ENCODE results near the gene TMPO.
"Not testable (repeated sequence)": the region's sequence is repeated elsewhere in the genome, so short reads cannot be mapped to it uniquely, and the experiment has no call there.

Gene TMPO

DNA sequence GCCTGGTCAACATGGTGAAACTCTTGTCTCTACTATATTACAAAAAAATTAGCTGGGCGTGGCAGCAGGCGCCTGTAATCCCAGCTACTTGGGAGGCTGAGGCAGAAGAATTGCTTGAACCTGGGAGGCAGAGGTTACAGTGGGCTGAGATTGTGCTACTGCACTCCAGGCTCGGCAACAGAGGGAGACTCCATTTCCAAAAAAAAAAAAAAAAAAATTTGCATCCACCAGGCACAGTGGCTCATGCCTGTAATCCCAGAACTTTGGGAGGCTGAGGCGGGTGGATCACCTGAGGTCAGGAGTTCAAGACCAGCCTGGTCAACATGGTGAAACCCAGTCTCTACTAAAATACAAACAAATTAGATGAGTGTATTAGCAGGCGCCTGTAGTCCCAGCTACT, 3.6 kb upstream of the TMPO start:
- DNase-seq = not testable (repeated sequence)

DNA sequence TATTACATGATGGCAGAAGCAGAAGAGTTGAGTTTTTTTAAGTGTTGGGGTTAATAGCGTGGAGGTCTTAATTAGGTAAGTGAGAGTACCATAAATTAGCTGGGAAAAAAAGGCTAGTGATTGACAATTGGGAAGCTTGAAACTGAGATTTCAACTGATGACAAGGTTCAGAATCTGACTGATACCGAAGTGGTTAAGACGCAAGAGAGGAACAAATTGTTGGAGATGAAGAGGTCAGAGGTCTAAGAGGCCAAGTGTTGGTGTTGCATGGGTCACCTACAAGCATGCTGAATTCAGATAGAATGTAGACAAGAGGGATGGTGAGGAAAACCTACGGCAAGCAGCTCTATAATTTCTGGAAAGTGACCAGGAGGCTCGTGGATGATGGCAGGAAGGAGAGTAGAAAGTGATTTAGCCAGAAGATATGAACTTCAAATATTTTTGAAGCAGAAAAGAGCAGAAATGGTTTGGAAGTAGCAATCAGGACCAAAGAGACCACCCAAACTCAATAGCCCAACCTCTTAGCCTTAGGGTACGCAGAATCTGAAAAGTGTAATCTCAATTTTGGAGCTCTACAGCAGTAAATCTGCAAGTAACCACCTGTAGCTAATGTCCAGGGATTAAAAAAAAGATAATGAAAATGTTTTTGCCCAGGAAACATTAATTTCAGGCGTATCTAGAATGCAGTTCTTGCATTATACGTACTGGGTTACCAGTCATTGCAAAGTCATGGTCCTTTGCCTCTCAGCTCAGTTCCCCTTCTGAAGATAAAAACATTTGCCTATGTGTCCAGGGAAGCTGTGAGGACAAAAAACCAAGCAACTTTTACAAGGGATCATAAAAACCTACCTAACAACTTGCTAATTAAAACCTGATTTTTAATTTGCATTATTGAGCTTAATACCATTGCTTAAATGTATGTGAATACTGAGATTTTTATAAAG, 1.7 kb upstream of the TMPO start:
- no peak for DNase-seq

DNA sequence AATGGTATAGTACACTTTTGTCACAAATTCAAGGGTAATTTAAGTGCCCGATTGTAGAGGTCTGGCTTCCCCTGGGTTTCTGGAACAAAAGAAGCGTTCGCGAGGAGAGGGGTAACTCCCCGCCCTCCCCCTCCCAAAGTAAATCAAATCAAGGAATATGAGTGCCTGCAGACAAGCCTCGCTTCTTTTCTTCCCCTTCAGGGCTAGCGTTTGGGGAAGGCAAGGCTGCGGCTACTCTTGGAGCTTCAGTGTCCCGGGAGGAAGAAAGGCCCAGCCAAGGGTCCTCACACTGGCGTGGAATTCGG, 456 bp upstream of the TMPO start:
- DNase-seq = peak in 2 of 56 donors; percentile 59 to 71

DNA sequence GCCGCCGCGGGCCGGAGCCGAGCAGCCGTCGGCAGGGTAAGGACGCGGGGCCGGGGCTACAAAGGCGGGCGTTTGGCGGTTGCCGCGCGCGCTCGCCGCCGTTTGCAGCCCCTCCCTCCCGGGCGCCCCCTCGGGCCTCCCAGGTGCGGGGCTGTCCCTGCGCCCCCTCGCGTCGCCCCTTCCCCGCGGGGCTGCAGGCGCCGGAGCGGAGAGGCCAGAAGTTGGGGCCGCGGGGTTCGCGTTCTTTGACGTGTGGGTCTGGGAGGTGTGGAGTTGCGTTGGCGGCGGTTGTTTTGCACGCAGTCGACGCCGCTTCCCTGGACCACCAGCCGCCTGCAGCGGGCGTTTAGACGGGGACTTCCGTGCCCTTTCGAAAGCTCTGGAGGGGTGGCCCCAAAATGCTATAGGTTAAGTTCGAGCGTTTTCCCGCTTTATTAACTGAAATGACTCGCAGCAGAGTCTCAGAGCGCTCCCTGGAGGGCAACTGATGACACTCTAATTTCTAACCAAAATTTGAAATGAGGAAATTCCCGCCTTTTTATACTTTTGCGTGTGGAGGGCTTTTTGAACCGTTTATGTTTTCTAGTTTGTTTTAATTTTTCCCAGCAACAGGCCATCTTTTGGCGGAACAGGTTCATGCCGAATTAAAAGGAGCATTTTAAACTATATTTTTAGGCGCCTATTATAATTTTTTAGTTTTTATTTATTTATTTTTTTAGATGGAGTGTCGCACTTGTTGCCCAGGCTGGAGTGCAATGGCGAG, 902 bp downstream of the TMPO start:
- peak in 51 of 56 donors; percentile 11 to 78 (median 47) for DNase-seq

DNA sequence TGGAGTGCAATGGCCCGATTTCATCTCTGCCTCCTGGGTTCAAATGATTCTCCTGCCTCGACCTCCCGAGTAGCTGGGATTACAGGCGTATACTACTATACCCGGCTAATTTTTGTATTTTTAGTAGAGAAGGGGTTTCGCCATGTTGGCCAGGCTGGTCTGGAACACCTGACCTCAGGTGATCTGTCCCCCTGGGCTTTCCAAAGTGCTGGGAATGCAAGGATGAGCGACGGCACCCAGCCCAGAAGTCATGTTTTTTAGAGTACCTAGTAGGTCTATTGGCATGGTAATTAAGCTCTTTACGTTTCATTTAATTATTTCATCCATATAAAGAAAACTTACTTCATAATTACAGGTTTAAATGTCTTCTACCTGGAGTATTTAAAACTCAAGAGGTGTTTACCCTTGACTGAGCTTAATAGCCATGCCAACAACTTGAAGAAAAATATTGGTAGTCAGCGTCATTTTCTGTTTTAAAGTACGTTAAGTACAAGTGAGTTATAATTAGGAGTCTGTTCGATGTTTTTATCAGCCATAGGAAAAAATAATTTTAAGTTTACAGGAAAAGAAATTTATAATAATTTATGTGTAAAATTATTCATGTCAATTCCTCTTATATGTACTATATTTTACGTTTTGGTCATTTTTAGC, 4.0 kb downstream of the TMPO start:
- DNase-seq = no peak

DNA sequence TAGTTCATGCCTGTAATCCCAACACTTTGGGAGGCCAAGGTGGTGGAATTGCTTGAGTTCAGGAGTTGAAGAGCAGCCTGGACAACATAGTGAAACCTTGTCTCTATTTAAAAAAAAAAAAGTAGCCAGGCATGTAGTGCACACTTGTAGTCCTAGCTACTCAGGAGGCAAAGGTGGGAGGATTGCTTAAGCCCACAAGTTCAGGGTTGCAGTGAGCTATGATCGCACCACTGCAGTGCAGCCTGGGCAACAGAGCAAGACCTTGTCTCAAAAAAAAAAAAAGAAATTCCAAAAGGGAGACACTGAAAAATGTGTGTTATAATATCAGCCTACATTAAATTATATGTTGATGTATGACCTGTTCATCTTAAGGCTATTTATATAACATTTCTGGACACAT, 14.7 kb downstream of the TMPO start:
- no peak for DNase-seq

DNA sequence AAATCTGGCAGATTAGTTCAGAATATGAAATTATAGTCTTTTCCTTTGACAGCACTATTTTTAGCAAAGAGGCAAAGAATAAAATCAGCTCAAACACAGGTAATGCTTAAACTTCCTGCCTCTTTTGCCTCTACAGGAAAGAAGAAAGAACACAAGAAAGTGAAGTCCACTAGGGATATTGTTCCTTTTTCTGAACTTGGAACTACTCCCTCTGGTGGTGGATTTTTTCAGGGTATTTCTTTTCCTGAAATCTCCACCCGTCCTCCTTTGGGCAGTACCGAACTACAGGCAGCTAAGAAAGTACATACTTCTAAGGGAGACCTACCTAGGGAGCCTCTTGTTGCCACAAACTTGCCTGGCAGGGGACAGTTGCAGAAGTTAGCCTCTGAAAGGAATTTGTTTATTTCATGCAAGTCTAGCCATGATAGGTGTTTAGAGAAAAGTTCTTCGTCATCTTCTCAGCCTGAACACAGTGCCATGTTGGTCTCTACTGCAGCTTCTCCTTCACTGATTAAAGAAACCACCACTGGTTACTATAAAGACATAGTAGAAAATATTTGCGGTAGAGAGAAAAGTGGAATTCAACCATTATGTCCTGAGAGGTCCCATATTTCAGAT, 17.4 kb downstream of the TMPO start:
- DNase-seq = no peak

DNA sequence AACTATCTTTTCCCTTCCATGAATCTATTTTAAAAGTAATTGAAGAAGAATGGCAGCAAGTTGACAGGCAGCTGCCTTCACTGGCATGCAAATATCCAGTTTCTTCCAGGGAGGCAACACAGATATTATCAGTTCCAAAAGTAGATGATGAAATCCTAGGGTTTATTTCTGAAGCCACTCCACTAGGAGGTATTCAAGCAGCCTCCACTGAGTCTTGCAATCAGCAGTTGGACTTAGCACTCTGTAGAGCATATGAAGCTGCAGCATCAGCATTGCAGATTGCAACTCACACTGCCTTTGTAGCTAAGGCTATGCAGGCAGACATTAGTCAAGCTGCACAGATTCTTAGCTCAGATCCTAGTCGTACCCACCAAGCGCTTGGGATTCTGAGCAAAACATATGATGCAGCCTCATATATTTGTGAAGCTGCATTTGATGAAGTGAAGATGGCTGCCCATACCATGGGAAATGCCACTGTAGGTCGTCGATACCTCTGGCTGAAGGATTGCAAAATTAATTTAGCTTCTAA, 18.4 kb downstream of the TMPO start:
- DNase-seq = no peak

DNA sequence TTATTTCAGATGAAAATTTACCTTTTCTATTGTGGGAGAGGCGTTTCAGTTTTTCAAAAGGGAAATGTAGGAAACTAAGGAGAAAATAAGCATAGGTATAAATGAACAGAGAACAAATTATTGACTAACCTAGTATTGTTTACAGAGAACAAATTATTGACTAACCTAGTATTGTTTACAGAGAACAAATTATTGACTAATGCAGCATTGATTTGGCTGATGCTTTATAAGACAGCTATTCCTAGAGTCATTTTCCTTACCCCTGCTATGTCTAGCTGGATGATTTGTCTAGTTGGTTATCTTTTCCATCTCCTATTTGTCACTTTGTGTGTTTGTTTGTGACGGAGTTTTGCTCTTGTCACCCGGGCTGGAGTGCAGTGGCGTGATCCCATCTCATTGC, 22.6 kb downstream of the TMPO start:
- no peak for DNase-seq

DNA sequence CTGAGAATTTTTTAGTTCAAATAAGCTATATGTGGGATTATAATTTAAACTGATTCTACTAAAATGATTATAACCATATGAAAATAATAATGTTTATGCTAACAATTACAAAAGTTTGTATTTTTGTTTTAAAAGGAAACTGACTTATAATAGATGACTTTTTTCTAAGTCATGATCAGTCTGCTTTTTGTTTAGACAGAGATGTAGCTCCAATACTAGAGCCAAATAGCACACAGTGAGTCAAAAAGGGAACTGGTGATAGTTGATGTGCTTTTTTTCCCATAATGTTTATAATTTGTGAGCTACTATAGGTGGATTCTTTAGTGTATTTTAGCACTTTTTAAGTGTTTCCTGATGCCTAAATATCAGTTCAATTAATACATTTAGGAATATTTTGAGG, 28.3 kb downstream of the TMPO start:
- no peak for DNase-seq

DNA sequence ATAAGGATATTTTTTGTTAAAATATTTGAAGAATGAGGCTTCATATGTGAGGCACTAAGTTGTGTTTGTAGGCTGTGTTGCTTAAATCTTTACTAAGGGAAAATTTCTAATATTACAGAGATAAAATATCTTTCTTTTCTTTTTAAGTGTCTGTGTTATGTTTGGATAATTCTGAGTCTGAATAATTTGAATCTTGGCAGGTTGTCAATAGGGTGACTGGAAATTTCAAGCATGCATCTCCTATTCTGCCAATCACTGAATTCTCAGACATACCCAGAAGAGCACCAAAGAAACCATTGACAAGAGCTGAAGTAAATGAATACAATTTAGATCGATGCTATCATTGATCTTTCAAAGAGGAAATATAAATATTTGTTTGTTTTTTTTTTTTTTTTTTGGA, 29.4 kb downstream of the TMPO start:
- no peak for DNase-seq

DNA sequence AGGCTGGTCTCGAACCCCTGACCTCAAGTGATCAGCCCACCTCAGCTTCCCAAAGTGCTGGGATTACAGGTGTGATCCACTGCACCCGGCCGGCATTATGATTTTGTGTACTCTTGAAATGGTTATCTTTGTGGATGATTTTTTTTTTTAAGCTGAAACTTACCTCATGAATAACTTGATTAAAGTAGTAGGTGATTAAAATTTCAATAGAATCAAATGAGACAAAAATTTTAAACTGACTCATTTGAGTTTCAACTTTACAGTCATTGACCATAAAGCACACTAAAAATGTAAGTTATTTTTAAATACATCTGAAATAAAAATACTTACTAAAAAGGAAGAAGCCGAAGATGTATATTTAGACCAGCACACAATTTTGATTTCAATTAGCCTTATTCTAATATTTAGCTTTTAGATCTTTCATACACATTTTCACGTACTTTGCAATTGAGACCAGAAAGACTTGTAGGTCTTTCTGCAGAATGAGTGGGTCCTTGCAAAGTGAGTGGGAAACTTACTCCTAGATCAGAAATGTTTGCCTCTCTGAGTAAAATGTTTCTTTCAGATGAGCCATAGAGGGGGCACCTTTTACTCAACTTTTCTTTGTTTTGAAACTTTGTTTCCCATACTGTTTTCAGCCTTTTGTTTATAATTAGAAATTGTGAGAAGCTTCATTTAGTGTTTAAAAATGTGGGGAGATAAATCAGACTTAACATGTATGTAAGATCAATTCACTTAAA, 34.2 kb downstream of the TMPO start:
- no peak for DNase-seq

DNA sequence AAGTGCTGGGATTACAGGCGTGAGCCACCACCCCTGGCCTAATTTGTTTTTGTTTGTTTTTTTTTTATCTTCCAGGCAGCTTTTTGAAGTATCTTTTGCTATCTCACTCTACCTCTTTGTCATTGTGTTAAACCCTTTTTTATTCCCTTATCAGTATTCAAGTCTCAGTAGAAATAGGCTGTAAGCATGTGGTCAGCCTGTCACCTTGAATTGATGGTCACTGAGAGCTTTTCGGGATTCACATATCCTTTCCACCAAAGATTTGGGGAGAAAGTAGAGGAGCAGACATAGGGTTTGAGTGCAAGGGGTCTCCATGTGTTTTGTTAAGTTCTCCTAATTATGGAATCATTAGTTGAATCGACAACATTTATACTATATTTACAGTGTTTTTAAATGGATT, 36.4 kb downstream of the TMPO start:
- DNase-seq = no peak

DNA sequence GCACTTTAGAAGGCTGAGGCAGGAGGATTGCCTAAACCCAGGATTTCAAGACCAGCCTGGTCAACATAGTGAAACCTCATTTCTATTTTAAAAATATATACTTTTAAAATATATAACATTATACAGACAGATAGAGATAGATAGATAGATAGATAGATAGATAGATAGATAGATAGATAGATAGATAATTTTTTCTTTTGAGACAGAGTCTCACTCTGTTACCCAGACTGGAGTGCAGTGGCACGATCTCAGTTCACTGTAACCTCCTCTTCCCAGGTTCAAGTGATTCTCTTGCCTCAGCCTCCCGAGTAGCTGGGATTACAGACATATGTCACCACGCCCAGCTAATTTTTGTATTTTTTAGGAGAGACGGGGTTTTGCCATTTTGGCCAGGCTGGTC, 42.7 kb downstream of the TMPO start:
- not testable (repeated sequence) for DNase-seq

DNA sequence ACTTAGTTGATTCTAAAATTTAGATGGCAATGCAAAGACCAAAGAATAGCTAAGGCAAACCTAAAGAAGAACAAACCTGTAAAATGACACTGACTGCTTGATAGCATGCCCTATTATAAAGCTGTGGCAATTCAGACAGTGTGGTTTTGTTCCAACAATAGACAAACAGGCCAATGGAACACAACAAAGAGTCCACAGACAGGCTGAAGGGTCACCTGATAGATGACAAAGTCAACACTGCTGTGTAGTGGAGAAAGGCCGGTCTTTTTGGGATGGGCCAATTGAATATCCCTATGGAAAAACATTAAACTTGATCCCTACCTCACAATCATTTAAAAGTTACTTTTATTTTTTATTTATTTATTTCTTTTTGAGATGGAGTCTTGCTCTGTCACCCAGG, 44.3 kb downstream of the TMPO start:
- DNase-seq = peak in 27 of 56 donors; percentile 1 to 71 (median 23)

DNA sequence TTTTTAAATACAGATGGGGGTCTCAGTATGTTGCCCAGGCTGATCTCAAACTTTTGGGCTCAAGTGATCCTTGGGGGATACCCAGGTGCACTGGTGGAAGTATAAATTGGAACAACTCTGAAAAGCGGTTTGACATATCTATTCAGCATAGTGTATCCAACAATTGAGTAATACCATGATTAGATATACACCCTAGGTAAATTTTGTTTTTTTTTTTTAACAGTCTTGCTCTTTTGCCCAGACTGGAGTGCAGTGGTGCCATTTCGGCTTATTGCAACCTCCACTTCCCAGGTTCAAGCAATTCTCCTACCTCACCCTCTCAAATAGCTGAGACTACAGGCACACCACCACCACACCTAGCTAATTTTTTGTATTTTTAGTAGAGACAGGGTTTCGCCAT, 46.5 kb downstream of the TMPO start:
- DNase-seq = no peak

DNA sequence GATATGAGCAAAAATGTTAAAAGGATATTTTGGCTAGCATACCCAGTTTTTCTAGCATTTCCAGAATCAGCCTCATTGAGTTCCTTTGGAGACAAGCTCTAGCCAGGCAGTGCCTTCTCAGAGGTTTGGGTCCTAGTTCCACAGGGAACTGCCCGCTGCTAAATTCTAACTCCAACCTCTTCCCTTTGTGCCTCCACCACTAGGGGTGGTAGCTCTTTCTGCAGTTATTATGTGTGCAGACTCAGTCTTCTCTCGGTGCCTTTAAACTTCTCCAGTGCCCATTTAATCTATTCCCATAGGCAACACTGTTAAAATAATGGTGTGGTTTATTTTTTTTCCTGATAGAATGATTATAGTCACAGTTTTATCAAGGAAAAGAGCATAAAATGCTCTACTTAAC, 56.6 kb downstream of the TMPO start:
- no peak for DNase-seq

DNA sequence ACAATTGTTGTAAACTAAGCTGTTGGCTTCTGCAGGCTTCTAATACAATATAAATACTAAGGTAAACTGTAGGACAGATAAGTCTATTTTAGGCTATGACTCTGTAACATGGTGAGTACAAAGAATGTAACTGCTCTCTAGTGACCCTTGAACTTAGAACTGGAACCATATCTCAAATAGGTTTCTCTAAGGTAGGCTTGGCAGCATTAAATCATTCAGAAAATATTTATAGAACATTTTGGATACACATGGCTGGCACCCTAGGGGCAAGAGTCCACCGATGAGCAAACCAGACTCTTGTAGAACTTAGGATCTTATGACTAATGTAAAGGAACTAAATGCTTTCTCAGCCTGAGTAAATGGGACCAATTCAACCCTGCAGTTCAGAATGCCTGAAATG, 58.7 kb downstream of the TMPO start:
- no peak for DNase-seq

DNA sequence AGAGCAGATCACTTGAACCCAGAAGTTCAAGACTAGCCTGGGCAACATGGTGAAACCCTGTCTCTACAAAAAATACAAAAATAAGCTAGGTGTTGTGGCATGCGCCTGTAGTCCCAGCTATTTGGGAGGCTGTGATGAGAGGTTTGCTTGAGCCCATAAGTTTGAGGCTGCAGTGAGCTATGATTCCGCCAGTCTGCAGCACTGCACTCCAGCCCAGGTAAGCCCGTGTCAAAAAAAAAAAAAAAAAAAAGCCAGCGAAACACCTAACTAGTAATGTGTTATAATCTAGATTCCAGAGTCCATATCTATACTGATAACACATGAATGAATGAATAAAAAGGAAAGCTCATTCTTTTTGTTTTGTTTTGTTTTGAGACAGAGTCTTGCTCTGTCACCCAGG, 59.6 kb downstream of the TMPO start:
- no peak for DNase-seq

DNA sequence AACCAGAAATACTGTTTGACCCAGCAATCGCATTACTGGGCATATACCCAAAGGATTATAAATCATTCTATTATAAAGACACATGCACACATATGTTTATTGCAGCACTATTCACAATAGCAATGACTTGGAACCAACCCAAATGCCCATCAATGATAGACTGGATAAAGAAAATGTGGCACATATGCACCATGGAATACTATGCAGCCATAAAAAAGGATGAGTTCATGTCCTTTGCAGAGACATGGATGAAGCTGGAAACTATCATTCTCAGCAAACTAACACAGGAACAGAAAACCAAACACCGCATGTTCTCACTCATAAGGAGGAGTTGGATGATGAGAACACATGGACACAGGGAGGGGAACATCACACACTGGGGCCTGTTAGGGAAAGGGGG, 61.4 kb downstream of the TMPO start:
- not testable (repeated sequence) for DNase-seq

DNA sequence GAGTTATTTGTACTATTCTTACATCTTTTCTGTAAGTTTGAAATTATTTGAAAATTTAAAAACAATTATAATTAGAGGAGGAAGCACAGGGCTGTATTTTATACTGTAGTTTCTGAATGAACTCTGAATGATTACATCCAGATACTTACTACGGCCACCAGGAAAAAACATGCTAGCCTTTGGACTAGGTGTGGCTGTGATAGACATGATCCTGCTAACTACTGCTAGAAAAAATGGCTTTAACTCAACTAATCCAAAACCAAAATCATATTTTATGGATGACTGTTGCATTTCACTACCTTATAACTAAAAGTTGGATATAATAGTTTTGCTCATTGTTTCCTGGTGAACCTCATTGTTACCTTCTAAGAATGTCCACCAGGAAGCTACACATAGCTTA, 63.0 kb downstream of the TMPO start:
- no peak for DNase-seq
